Fibroblast of pulmonary artery (primary cell): Measurements from ENCODE around the gene GPSM1.

Experiments
- DNase-seq: peaks from one replicate; pipeline ENCODE4 v3.0.0-alpha.2; 2010; ENCODE audit warnings: low read depth
- H3K4me3 ChIP-seq: replicated peaks from 2 replicates; pipeline ENCODE4 v1.5.1; 2011; ENCODE audit warnings: low read depth, mild to moderate bottlenecking, control low read depth, low read length, moderate library complexity
- CTCF ChIP-seq: IDR thresholded peaks from 2 replicates; pipeline ENCODE4 v1.5.1; 2011; ENCODE audit warnings: mild to moderate bottlenecking, control low read depth, low read length, inconsistent platforms; ENCODE audit errors: missing control alignments

The GPSM1 gene

GRCh38 chr9:136400038-136400834, 72.9 kb downstream of the GPSM1 start, which contains the start of gene SNAPC4:
SNAPC4 (minus strand) TSS chr9:136400170; CDS start chr9:136398428, 1,742 bp downstream.
- peak within 1 kb of the TSS; percentile 76 for H3K4me3 ChIP-seq
- TF ChIP-seq CTCF = peak; percentile 32
- peak; percentile 86 for DNase-seq

DNA sequence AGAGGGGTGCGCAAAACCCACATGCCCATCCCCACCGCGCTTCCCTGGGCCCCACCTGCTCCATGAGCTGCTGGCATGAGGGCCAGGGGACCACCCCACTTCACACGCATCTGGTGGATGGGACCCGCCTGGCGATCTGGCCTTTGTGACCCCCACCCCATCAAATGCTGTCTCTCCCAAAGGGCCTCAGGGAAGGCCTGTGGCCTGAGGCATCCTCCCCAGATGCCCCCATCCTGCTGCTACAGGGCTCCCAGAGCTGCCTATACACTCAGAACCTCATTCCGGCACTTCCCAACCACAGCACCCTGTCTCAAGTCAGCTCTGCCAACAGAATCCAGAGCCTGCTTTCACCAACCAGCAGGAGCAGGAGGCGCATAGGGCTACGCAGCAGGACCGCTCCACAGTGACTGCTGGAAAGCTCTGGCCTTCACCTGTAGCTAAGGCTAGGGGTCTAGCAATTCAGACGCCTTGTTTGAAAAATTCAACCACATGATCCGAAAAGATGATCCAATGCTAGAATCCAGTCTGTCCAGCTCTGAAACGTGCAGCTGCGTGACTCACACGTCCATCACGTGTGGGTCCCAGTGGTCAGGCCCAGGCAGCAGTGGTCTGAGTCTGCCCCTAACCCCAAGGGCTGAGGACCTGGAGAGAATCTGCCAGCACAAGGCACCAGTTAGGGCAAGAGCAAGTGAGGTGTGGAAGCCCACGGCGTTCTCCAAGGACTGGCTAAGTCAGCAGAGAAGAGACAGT, 74.0 kb downstream of the GPSM1 start:
- TF ChIP-seq CTCF = no peak
- no peak for DNase-seq
- no peak overlapping the region for H3K4me3 ChIP-seq

GRCh38 chr9:136402067-136402466, 74.7 kb downstream of the GPSM1 start:
- no peak overlapping the region for H3K4me3 ChIP-seq
- DNase-seq = no peak
- no peak for TF ChIP-seq CTCF

DNA sequence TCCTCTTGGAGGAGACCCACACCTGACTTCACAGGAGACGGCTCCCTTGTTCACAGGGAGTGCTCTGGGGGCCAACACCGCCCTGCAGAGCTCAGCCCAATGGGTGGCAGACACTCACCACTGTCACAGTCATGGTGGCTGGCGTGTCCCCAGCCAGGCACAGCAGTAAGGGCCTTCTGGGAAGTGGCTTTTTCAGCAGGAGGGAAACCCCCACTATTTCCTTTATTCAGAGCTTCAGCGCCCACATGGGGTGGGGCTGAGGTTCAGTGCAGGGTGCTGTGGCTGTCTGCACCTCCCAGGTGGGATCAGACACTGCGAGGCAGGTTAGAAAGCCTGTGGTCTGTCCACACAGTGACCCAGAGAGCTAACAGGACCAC, 76.2 kb downstream of the GPSM1 start:
- DNase-seq = no peak
- H3K4me3 ChIP-seq = no peak overlapping the region
- TF ChIP-seq CTCF = no peak

DNA sequence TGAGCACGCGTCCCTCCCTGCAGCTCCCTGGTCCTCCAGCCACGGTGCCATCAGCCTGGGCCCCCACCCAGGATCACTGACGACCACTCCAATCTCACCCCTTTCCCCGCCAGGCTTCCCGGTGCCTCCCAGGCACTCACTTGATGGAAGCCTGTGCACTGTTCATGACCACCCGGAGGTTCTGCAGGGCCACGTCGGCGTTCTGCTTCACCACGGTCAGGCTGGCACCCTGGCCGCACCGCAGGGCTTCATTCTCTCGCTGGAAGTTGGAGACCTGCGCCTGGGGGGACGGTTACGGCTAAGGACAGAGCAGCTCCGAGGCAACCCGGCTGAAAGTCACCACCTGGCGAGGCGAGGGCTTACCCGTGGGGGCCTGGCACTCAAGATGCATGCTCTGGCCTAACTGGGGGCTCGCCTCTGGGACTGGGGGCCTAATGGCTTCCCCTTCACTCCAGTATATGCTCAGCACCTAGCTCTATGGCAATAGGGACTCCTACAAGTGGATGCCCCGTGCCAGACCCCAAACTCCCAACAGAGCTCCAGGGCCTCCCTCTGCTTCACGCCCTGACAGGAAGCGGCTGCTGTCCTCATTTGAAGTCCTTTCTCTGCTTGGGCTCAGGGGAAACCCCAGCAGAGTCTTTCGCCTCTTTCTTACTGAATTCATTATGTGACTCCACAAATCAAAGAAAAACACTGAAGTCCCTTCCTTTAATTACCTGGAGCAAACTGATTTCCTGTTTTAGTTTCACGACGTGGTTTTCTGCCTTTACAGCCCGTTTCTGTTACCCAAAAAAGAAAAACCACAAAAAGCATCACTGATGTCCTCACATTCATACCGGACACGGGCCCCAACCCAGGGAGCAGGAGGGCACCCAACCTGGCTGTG, 76.8 kb downstream of the GPSM1 start:
- no peak overlapping the region for H3K4me3 ChIP-seq
- TF ChIP-seq CTCF = no peak
- DNase-seq = no peak

GRCh38 chr9:136404801-136405136, 77.4 kb downstream of the GPSM1 start:
- no peak for DNase-seq
- TF ChIP-seq CTCF = no peak

More at GRCh38 chr9:136404801-136405136, 77.4 kb downstream of the GPSM1 start:
- no peak overlapping the region for H3K4me3 ChIP-seq
